Stimulated activated CD4-positive, alpha-beta T cell treated with anti-CD3 and anti-CD28 coated beads, Interleukin-12 subunit alpha, Interleukin-12 subunit beta, amount 100 ng/mL, for 4 hours (primary cell): ENCODE data around the gene SLC24A3.

Experiments used
- DNase-seq: peaks from one replicate; pipeline ENCODE4 v3.0.0-alpha.2; 2020

The SLC24A3 gene

GRCh38 chr20:19430641-19431315 is 218.3 kb downstream of the SLC24A3 start:
- no peak for DNase-seq

DNA sequence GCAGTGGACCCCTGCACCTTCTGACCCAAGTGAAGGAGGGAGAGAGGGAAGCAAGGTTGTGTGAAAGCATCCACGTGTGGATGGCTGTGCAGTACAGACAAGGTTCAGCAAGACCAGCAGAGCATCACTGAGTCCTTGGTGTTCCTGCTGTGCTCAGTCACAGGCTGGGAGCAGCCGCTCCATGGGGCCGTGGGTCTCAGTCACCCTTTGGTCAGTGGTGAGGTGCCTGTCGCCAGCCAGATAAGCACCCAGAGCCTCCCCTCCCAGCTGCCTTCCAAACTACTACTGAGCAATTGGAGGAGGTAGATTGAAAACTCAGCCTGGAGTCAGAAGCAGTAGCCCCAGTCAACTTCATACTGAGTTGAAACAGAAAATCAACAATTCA is 218.9 kb downstream of the SLC24A3 start:
- DNase-seq: no peak

DNA sequence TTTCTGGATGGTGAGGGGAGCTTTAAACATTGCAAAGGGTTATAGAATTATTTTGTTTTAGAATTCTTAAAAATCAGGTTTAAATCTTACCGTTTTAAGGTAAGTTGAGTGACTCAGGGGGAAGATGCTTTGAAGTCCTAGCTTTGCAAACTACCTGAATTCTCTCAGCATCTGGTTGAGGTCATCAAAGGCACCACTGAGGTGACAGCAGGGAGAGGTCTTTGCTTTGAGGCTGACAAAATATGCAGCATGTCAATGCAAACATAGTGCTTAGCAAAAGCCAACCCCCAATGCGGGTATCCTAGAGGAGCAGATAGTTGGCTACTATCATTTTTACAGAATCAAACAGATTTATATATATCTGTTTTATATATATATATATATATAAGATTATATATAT is 219.5 kb downstream of the SLC24A3 start:
- DNase-seq: no peak

DNA sequence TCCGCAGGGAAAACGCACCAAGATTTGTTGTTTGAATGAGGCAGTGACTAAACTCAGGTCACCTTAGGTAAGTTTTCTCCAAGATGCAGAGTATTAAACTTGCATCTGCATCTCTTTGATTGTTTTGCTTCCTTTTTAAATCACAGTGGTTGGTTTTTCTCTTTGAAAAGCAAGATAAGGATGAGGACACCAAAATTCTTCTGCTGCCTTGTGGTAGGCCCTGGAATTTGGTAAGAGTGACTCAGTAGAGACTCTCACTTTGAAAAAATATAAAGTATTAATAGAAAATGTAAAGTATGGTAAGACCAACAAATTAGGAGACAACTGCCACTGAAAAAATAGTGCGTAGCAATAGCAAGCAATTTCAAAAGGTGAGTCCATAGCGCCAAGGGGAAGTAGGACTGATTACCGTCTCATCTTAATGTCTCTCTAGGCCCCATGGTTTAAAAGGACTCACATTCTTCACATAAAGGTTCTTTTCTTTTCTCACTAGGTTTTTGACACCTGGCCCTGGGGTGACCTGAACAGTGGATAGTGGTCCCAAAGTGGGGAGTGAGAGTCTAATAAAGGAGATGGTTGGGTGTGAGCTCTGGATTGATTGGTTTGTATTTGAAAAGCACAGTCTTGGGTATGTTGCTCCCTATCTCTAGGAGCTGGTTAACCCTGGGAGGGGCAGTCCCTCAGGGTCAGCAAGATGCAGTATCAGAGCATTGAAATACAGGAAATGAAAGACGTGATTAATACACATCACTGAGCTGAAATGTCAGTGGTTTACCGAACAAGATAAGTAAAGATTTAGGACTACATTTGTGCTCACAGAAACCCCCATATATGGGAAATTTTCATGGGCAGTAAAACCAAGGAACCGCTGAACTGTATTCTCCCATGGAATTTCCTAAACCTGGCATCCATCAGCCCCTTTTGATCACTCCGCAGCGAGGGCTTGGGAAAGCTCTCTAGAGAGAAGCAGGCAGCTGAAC is 221.2 kb downstream of the SLC24A3 start:
- no peak for DNase-seq

- DNase-seq: no peak
Observed at GRCh38 chr20:19435316-19435715, 222.9 kb downstream of the SLC24A3 start.

- DNase-seq: no peak
Observed at GRCh38 chr20:19435821-19436220, 223.4 kb downstream of the SLC24A3 start.

DNA sequence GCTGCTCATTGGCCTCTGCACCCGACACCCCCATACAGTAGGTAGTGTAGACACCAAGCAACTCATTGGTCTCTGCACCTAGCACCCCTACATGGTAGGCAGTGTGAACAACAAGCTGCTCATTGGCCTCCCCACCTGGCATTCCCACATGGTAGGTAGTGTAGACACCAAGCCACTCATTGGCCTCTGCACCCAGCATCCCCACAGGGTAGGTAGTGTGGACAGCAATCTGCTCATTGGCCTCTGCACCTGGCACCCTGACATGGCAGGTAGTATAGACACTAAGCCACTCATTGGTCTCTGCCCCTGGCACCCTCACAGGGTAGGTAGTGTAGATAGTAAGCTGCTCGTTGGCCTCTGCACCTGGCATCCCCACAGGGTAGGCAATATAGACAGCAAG is 226.0 kb downstream of the SLC24A3 start:
- no peak for DNase-seq

DNA sequence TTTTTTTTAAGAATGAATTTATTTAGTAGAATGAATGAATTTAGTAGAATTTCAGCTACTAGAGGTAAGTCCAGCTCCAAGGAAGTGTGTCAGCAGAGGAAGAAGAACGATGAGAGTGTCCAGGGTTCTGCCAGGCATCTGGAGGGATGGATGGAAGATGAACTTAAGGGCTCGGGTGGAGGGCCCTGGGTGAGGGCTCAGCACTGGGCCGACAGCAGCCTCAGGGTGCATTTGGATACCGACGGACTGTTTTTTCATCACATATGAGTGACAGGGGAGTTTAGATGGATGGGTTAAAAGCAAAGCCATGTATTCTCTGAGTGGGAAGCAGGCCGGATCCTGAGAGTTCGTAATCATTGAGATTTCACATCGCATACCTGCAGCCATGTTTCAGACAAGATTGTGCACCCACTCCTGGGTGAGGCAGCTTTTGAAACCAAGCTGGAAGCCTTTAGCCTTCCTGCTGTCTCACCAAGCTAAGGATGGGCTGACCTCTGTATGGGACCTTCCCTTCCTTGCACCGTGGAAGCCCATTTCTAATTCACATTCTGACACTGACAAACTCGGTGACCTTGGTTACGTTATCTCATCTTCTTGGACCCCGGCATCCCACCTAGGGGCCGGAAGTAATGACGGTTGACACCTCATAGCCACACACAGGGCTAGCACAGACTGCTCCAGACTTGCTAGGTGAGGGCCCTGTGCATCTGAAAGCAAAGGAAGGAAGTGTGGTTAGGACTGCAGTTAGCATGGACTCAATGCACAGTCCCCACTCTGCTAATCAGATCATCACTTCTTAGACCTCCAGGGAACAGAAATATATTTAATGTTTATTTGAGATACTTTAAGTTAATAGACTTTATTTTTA is 228.5 kb downstream of the SLC24A3 start:
- DNase-seq: no peak

DNA sequence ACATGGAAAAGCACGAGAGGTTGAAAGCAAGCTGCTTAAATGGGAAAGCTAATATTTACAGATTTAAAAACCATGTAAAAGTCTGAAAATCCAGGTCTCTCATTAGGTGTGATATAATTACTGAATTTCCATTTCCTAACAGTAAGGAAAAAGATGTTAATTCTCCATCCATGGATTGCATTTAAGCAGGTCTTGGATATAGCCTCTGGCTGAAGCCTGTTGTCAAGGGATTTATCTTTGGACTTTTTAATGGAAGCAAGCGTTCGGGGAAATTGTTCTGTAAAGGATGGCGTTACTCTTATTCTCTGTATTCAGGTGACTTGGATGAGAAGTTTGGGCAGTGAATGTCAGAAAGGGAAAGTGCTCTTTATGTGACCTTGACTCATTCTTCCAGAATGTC is 233.8 kb downstream of the SLC24A3 start:
- DNase-seq: no peak

DNA sequence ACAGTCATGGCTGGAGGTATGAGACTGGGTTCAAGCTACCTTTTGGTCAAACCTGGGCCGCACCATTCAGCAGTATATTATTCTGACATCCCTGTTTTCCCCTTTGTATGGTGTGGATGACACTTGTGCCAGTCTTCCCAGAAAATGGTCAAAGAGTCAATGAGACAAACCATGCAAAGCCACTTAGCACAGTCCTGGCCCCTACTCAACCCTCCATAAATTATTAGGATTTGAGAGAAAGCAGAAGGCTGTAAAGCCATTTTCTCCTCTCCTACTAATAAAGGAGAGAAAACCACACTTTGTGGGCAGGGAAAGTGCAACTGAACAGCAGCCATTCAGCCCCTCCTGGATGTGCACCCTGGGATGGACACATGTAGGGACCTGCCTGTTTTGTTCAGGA is 236.2 kb downstream of the SLC24A3 start:
- no peak for DNase-seq

GRCh38 chr20:19449051-19449450 is 236.6 kb downstream of the SLC24A3 start:
- DNase-seq: no peak

DNA sequence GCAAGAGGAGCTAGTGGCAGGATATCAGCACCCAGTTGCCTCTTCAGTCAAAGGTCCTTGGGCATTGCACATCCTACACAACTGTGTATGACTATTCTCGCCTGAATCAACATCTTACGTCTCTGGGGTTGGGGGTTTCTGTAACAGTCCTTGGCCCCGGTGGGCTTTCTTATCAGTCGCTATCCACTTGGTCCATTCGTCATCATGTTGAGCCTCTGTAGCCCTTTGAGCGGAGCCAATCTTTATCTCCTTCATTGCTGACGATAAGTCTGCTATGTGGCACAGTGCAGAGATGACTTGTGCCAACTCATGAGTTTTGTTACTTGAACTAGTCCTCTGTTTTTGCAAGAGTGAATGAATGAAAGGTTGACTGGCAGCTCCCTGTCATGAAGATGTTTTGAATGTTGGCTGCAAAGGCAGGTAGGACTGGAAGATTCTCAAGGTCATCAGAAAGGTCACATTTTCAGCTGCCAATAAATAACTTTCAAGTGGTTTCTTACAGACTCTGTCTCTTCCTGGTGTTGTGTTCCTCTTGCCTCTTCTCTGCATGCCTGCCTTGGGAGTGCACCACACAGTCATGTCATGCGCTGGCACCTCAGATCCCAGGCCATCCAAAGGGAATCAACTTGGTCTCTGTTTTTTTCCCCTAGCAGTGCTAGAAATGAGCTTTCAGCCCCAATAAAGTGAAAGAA is 238.9 kb downstream of the SLC24A3 start:
- no peak for DNase-seq

GRCh38 chr20:19451923-19452295 is 239.5 kb downstream of the SLC24A3 start:
- no peak for DNase-seq

DNA sequence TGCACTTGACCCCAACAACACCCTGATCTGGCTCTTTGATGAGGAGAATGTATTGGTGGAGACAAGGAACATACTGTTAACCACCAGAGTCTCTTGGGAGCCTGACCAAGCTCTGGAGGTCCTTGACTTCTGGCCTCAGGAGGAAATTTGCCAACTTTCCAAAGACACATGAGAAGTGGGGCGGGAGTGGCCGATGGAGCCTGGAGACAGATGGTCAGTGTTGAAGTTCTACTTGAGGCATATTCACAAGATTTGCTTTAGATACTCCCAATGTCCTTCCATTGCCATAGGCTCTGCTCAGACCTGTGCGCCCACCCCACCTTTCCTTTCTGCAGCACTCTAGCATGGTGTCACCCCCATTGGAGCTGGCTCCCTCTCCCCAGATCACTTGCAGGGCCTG is 241.0 kb downstream of the SLC24A3 start:
- DNase-seq: no peak

- no peak for DNase-seq
Observed at GRCh38 chr20:19453862-19454261, 241.4 kb downstream of the SLC24A3 start.

- no peak for DNase-seq
Observed at GRCh38 chr20:19456595-19457395, 244.4 kb downstream of the SLC24A3 start.

- DNase-seq: no peak
Observed at GRCh38 chr20:19457611-19458010, 245.2 kb downstream of the SLC24A3 start.

- DNase-seq: no peak
Observed at GRCh38 chr20:19460386-19460785, 247.9 kb downstream of the SLC24A3 start.

GRCh38 chr20:19462491-19462890 is 250.0 kb downstream of the SLC24A3 start:
- DNase-seq: no peak

- no peak for DNase-seq
Observed at GRCh38 chr20:19463597-19463996, 251.2 kb downstream of the SLC24A3 start.

DNA sequence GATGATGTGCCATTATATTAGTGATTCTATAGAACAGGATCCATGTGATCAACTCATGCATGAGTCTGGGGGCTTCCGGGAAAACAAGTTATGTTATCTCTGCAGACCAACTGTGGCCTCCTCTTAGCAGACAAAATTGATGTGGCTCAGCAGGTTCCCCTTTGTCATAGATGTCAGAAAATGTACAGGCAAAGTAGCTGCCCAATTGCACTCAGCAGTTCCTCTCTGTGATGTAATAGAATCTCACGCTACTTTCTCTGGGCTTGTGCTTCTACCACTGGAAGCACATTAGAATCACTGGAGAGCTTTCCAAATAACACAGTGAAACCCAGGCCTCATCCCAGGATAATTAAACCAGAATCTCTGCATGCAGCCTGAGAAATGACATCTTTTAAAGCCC is 253.1 kb downstream of the SLC24A3 start:
- DNase-seq: no peak
